ENCODE results near the gene KLRB1. TPM values are rescaled to one million over a fixed set of nuclear protein-coding genes. Genes with fewer than 3 reads are reported as not detected.

The KLRB1 gene
- total and polyA plus RNA-seq, 12 donors, result 0.13 to 1.7 (median 0.48) TPM; not detected in 1

DNA sequence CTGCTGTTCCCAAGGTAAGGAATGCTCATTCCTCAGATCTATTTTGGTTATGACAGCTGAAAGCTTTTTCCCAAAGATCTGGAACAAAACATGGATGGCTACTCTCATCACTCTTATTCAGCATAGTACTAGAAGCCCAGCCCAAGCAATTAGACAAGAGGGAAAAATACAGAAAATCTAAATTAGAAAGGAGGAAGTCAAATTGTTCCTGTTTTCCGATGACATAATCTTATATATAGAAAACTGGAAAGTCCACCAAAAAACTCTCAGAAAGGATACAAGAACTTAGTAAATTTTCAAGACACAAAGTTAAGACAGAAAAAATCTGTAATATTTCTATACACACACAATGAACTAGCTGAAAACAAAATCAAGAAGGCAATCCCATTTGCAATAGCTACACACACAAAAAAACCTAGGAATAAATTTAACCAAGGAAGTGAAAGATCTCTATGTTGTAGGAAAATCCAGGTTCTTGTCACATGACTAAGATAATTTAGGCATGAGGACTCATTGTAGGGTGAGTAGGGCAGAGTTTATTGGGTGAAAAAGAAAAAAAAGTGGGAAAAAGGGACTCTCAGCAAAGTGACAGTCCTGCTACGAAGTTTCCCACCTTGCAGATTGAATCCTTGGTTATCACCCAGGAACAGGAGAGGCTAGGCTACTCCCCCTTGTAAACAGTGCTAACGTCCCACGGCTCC is 28.6 kb upstream of the KLRB1 start:
- H3K36me3 ChIP-seq (replicated peaks in 1 of 2), result no peaks in the 10 kb centered on the region
- H3K27me3 ChIP-seq, result no peaks in the 10 kb centered on the region
- no peaks in the 10 kb centered on the region for H3K4me1 ChIP-seq (replicated peaks in 1 of 2)
- no peak for DNase-seq
- no peak overlapping the region for H3K4me3 ChIP-seq
- WGBS, 4 donors, result 82 to 85% (median 82%) methylated on average over 4 of the region's 4 CpGs
- no peak overlapping the region for H3K27ac ChIP-seq
- intact Hi-C loops (cut with DNase I), result loop anchor here in 1 of 2 donors (5.0 kb wide), 1 partner anchor 76 kb away; no protein-coding TSS in a partner anchor
- no peaks in the 10 kb centered on the region for H3K9me3 ChIP-seq (replicated peaks in 1 of 3)
- TF ChIP-seq POLR2A (IDR thresholded peaks at IDR 0.05), result no peak

DNA sequence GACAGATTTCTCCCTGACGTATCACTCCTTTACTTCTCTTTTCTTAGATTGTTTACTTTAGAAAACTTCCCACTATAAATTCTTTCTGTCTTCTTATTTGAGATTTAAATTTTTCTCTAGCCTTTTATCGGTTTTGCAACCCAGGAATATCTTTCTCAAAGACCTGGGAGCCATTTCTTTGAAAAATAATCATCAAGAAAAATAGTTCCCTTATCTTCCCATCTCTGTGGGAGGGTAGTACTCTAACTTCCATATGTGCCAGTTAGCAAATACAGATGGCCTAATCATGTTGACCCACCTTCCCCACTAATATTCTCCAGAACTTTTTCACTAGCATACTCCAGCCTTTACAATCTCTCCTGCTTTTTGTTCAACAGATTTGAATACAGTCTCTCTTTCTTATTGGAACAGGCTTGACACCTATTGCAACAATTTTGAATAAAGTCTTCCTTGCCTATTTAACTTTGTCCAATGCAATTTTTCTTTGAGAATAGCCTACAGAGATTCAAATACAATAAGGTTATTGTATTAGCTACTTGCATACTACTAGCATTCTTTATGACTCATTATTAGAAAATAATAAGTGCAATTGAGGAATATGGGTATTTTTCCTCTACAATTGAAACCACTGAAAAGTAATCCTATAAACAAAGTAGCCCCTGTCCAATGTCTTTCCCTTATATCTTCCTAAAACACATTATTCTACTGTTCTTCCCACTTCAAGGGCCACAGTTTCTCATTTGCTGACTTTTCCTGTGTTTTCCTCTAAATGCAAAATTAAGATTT is 27.4 kb upstream of the KLRB1 start:
- WGBS, 4 donors, result 62 to 79% (median 67%) methylated on average over 2 of the region's 2 CpGs
- no peaks in the 10 kb centered on the region for H3K36me3 ChIP-seq (replicated peaks in 1 of 2)
- TF ChIP-seq POLR2A (IDR thresholded peaks at IDR 0.05), result no peak
- TF ChIP-seq, protein P1, sequence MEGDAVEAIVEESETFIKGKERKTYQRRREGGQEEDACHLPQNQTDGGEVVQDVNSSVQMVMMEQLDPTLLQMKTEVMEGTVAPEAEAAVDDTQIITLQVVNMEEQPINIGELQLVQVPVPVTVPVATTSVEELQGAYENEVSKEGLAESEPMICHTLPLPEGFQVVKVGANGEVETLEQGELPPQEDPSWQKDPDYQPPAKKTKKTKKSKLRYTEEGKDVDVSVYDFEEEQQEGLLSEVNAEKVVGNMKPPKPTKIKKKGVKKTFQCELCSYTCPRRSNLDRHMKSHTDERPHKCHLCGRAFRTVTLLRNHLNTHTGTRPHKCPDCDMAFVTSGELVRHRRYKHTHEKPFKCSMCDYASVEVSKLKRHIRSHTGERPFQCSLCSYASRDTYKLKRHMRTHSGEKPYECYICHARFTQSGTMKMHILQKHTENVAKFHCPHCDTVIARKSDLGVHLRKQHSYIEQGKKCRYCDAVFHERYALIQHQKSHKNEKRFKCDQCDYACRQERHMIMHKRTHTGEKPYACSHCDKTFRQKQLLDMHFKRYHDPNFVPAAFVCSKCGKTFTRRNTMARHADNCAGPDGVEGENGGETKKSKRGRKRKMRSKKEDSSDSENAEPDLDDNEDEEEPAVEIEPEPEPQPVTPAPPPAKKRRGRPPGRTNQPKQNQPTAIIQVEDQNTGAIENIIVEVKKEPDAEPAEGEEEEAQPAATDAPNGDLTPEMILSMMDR (IDR thresholded peaks at IDR 0.05), result no peak
- no peaks in the 10 kb centered on the region for H3K9me3 ChIP-seq (replicated peaks in 1 of 3)
- no peaks in the 10 kb centered on the region for H3K4me1 ChIP-seq (replicated peaks in 1 of 2)
- no peaks in the 10 kb centered on the region for H3K27me3 ChIP-seq
- DNase-seq, result no peak
- H3K4me3 ChIP-seq, result no peak overlapping the region
- intact Hi-C loops (cut with DNase I), result loop anchor here (5.0 kb wide), 3 partner anchors 72 to 303 kb away; no protein-coding TSS in a partner anchor
- no peak overlapping the region for H3K27ac ChIP-seq

DNA sequence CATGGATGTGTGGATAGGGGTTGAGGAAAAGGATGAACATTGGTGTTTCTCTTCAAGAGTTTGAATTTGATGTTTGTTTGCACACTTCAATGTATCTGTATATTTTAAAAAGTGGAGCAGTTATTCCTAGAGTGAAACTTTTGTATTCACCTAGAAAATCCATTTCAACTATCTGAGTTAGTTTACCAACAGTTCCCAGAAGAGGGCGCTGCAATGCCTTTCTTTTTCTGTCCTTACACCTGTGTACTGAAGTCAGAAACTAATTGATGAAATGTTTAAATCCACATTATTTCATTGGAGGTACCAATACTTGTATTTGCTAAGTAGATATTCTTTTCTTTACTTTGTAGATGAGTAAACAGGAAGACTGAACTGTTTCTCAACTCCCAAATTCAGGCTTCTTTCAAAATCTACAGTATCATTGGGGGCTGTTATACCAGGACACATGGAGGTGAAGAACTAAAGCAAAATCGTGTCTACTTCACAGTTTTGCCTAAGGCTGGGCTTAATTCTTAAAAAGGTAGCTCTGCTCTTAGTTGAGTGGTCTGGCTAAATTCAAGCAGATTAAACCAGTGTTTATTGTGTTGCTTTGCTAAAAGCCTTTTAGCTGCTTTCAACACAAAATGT is 26.6 kb upstream of the KLRB1 start:
- DNase-seq, result peak in 6 of 7 donors; percentile 43 to 83 (median 64)
- 24 to 30% (median 26%) methylated on average over 2 of the region's 2 CpGs for WGBS, 4 donors

DNA sequence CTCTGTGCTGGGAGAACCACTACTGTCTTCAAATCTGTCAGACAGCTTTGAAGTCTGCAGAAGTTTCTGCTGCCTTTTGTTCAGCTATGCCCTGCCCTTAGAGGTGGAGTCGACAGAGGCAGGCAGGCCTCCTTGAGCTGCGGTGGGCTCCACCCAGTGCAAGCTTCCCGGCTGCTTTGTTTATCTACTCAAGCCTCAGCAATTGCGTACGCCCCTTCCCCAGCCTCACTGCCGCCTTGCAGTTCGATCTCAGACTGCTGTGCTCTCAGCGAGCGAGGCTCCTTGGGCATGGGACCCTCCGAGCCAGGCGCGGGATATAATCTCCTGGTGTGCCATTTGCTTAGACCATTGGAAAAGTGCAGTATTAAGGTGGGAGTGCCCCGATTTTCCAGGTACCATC is 25.1 kb upstream of the KLRB1 start:
- TF ChIP-seq POLR2A (IDR thresholded peaks at IDR 0.05), result no peak
- TF ChIP-seq, protein P1 (IDR thresholded peaks at IDR 0.05), result no peak
- intact Hi-C loops (cut with DNase I), result loop anchor here (5.0 kb wide), 2 partner anchors 75 to 300 kb away; no protein-coding TSS in a partner anchor

More for the DNA sequence above, 26.6 kb upstream of the KLRB1 start:
- Histone ChIP-seq H3K27me3 (no peaks in the 10 kb centered on the region), H3K36me3 (replicated peaks in 1 of 2) (no peaks in the 10 kb centered on the region), H3K4me3 (no peak overlapping the region), H3K9me3 (replicated peaks in 1 of 3) (no peaks in the 10 kb centered on the region), H3K4me1 (replicated peaks in 1 of 2) (no peaks in the 10 kb centered on the region), H3K27ac (no peak overlapping the region)
- intact Hi-C loops (cut with DNase I), result loop anchor here (5.0 kb wide), 2 partner anchors 73 to 302 kb away; no protein-coding TSS in a partner anchor
- no peak for TF ChIP-seq POLR2A (IDR thresholded peaks at IDR 0.05)
- TF ChIP-seq, protein P1 (IDR thresholded peaks at IDR 0.05), result peak; percentile 48 to 69 (median 66)

More for the DNA sequence above, 25.1 kb upstream of the KLRB1 start:
- DNase-seq, result no peak
- no peak overlapping the region for H3K4me3 ChIP-seq
- no peaks in the 10 kb centered on the region for H3K4me1 ChIP-seq (replicated peaks in 1 of 2)
- H3K9me3 ChIP-seq (replicated peaks in 1 of 3), result no peaks in the 10 kb centered on the region
- H3K36me3 ChIP-seq (replicated peaks in 1 of 2), result no peaks in the 10 kb centered on the region
- H3K27ac ChIP-seq, result no peak overlapping the region
- 95 to 98% (median 97%) methylated on average over 8 to 13 of the region's 13 CpGs for WGBS, 4 donors
- H3K27me3 ChIP-seq, result no peaks in the 10 kb centered on the region
